ENCODE measurements around the gene RTKN.

DNA sequence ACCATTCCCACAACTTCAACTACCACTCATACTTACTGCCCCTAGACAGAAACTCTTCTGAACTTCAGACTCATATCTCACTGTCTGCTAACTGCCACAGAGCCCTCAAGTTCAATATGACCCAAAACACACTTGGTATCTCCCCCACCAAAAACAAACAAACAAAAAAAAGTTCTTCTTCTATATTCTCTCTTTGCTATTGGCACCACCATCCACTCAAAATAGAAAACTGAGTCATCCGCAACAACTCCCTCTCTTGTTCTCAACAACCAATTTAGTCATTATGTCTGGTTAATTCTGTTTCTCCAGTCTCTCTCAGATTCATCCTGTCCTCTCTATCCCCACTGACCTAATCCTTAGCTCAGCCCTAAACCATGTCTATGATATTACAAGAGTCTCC is 54.4 kb downstream of the RTKN start:
- TF ChIP-seq, protein P1, sequence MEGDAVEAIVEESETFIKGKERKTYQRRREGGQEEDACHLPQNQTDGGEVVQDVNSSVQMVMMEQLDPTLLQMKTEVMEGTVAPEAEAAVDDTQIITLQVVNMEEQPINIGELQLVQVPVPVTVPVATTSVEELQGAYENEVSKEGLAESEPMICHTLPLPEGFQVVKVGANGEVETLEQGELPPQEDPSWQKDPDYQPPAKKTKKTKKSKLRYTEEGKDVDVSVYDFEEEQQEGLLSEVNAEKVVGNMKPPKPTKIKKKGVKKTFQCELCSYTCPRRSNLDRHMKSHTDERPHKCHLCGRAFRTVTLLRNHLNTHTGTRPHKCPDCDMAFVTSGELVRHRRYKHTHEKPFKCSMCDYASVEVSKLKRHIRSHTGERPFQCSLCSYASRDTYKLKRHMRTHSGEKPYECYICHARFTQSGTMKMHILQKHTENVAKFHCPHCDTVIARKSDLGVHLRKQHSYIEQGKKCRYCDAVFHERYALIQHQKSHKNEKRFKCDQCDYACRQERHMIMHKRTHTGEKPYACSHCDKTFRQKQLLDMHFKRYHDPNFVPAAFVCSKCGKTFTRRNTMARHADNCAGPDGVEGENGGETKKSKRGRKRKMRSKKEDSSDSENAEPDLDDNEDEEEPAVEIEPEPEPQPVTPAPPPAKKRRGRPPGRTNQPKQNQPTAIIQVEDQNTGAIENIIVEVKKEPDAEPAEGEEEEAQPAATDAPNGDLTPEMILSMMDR (IDR thresholded peaks at IDR 0.05) = no peak
- no peak for TF ChIP-seq POLR2A (IDR thresholded peaks at IDR 0.05)

All from lower leg skin (tissue), 3 donors.